GM23338 (cell line): Measurements from ENCODE around the gene FUT6. TPM values are rescaled to one million over a fixed set of nuclear protein-coding genes. Genes with fewer than 3 reads are reported as not detected.

Source experiments
- ATAC-seq: fragments of 200-7000 bp; cut with Tn5 transposase; 3 replicates; pipeline ENCODE4 v1.9.1; 2020
- DNase-seq: peaks from one replicate; pipeline ENCODE4 v3.0.0-alpha.2; 2015; ENCODE audit warnings: low spot score
- H2AFZ ChIP-seq: fragments of 200-600 bp; sonication (generic); 2 replicates; pipeline ENCODE4 v1.8.0; 2016; ENCODE audit warnings: antibody characterized with exemption, mild to moderate bottlenecking, moderate library complexity
- H3F3A ChIP-seq: fragments of 200-600 bp; sonication (generic); replicated peaks from 2 replicates; pipeline ENCODE4 v1.8.0; 2017; ENCODE audit warnings: antibody characterized with exemption, mixed run types, low read depth
- H3K27ac ChIP-seq: fragments of 200-600 bp; sonication (generic); 2 replicates; pipeline ENCODE4 v1.6.1; 2016; ENCODE audit warnings: low read depth
- H3K27me3 ChIP-seq: fragments of 200-600 bp; sonication (generic); 2 replicates; pipeline ENCODE4 v1.8.0; 2016; ENCODE audit warnings: mild to moderate bottlenecking, mixed run types, moderate library complexity; ENCODE audit not compliant: insufficient read depth
- H3K36me3 ChIP-seq: fragments of 200-600 bp; sonication (generic); 2 replicates; pipeline ENCODE4 v1.8.0; 2016; ENCODE audit warnings: mild to moderate bottlenecking; ENCODE audit not compliant: insufficient read depth
- H3K4me1 ChIP-seq: fragments of 200-600 bp; sonication (generic); 2 replicates; pipeline ENCODE4 v1.8.0; 2016; ENCODE audit warnings: mild to moderate bottlenecking, moderate library complexity; ENCODE audit not compliant: insufficient read depth
- H3K4me2 ChIP-seq: fragments of 200-600 bp; sonication (generic); 2 replicates; pipeline ENCODE4 v1.7.1; 2017; ENCODE audit warnings: mixed run types
- H3K4me3 ChIP-seq: fragments of 200-600 bp; sonication (generic); 2 replicates; pipeline ENCODE4 v1.6.1; 2016; ENCODE audit warnings: mixed run types
- H3K79me2 ChIP-seq: fragments of 200-600 bp; sonication (generic); replicated peaks from 2 replicates; pipeline ENCODE4 v1.8.0; 2017; ENCODE audit warnings: mild to moderate bottlenecking; ENCODE audit not compliant: insufficient read depth
- H3K9me2 ChIP-seq: fragments of 200-600 bp; sonication (generic); 2 replicates; pipeline ENCODE4 v1.8.0; 2017; ENCODE audit not compliant: insufficient read depth
- H4K20me1 ChIP-seq: fragments of 200-600 bp; sonication (generic); replicated peaks from 2 replicates; pipeline ENCODE4 v1.8.0; 2017; ENCODE audit warnings: mild to moderate bottlenecking; ENCODE audit not compliant: insufficient read depth
- H3K27ac Mint-ChIP-seq: 2 replicates; pipeline ENCODE4 v1.8.0; 2020; ENCODE audit warnings: inconsistent platforms, mild to moderate bottlenecking, moderate library complexity, mixed read lengths
- H3K27me3 Mint-ChIP-seq: 3 replicates; pipeline ENCODE4 v1.8.0; 2022; ENCODE audit warnings: low read depth, mild to moderate bottlenecking, moderate library complexity, mixed read lengths, inconsistent platforms; ENCODE audit not compliant: insufficient read depth, poor library complexity
- H3K36me3 Mint-ChIP-seq: 3 replicates; pipeline ENCODE4 v1.8.0; 2021; ENCODE audit warnings: low read depth, mild to moderate bottlenecking, inconsistent platforms, moderate library complexity, mixed read lengths
- H3K4me1 Mint-ChIP-seq: 3 replicates; pipeline ENCODE4 v1.8.0; 2020; ENCODE audit warnings: mild to moderate bottlenecking, inconsistent platforms, mixed read lengths
- H3K4me3 Mint-ChIP-seq: 3 replicates; pipeline ENCODE4 v1.8.0; 2021; ENCODE audit warnings: moderate library complexity, mild to moderate bottlenecking, inconsistent platforms, mixed read lengths
- H3K9me3 Mint-ChIP-seq: 3 replicates; pipeline ENCODE4 v1.8.0; 2020; ENCODE audit warnings: moderate library complexity, mild to moderate bottlenecking, inconsistent platforms, mixed read lengths
- CREB1 ChIP-seq: fragments of 250-450 bp; sonication (Bioruptor Pico); IDR thresholded peaks from 2 replicates; pipeline ENCODE4 v1.5.0; 2020; ENCODE audit warnings: low read depth, mild to moderate bottlenecking, moderate library complexity
- CTCF ChIP-seq, 2 experiments: fragments of 200-600 bp in 1 of 2; sonication (generic) in 1 of 2; conservative IDR thresholded peaks; 2 replicates each; pipeline versions ENCODE4 v1.5.1 to v1.6.1; 2016 to 2017; ENCODE audit warnings: antibody characterized with exemption in 2 of 2, low read depth in 2 of 2, mild to moderate bottlenecking in 2 of 2, moderate library complexity in 1 of 2
- ETS1 ChIP-seq: IDR thresholded peaks from 2 replicates; pipeline ENCODE4 v1.6.1; 2016; ENCODE audit warnings: antibody characterized with exemption
- EZH2 ChIP-seq: fragments of 200-600 bp; sonication (generic); IDR thresholded peaks from one replicate; pipeline ENCODE4 v1.8.0; 2017; ENCODE audit warnings: antibody characterized with exemption, mild to moderate bottlenecking, low read depth; ENCODE audit not compliant: unreplicated experiment
- EZH2phosphoT487 ChIP-seq: fragments of 200-600 bp; sonication (generic); IDR thresholded peaks from one replicate; pipeline ENCODE4 v1.8.1; 2018; ENCODE audit warnings: antibody characterized with exemption; ENCODE audit not compliant: unreplicated experiment
- JUNB ChIP-seq: IDR thresholded peaks from one replicate; pipeline ENCODE4 v1.6.1; 2016; ENCODE audit warnings: antibody characterized with exemption; ENCODE audit not compliant: unreplicated experiment
- NANOG ChIP-seq: IDR thresholded peaks from 2 replicates; pipeline ENCODE4 v1.6.1; 2016; ENCODE audit warnings: antibody characterized with exemption, borderline replicate concordance
- POLR2AphosphoS5 ChIP-seq: IDR thresholded peaks from 2 replicates; pipeline ENCODE4 v1.6.1; 2016; ENCODE audit warnings: antibody characterized with exemption, low read depth
- REST ChIP-seq: IDR thresholded peaks from one replicate; pipeline ENCODE4 v1.6.1; 2018; ENCODE audit warnings: antibody characterized with exemption; ENCODE audit not compliant: unreplicated experiment
- STAT1 ChIP-seq: IDR thresholded peaks from one replicate; pipeline ENCODE4 v1.6.1; 2016; ENCODE audit warnings: antibody characterized with exemption; ENCODE audit not compliant: unreplicated experiment
- ZNF114 ChIP-seq: fragments of 250-450 bp; sonication (Bioruptor Pico); IDR thresholded peaks from 2 replicates; pipeline ENCODE4 v1.5.0; 2020; ENCODE audit warnings: mild to moderate bottlenecking, moderate library complexity
- ZNF331 ChIP-seq: fragments of 250-450 bp; sonication (Bioruptor Pico); IDR thresholded peaks from 2 replicates; pipeline ENCODE4 v1.5.0; 2020; ENCODE audit warnings: low read depth, mild to moderate bottlenecking, moderate library complexity
- ZNF462 ChIP-seq: fragments of 250-450 bp; sonication (Bioruptor Pico); IDR thresholded peaks from 2 replicates; pipeline ENCODE4 v1.5.0; 2020; ENCODE audit warnings: mild to moderate bottlenecking, moderate library complexity
- polyA plus RNA-seq: library from polyadenylated mRNA; unstranded; fragments of >200 nt; fragmentation: Nextera tagmentation; extraction: Ambion mirVana; gene quantifications from 2 replicates; pipeline ENCODE4 v1.2.1, GENCODE V29; 2016
- total RNA-seq: library from RNA; depleted of rRNA; stranded (reverse); fragments of >200 nt; shearing (Covaris generic); gene quantifications from 2 replicates; pipeline ENCODE4 v1.2.3, GENCODE V29; 2014

FUT6 gene
- total and polyA plus RNA-seq, 2 experiments from 2014 or later, result not detected

- no peak overlapping the region for H3K4me3 ChIP-seq
- Mint-ChIP-seq H3K4me1 (peaks cover 10% of the 10 kb centered on the region), H3K4me3 (no peak overlapping the region), H3K27me3 (peaks cover 17% of the 10 kb centered on the region), H3K9me3 (no peaks in the 10 kb centered on the region), H3K27ac (no peak overlapping the region), H3K36me3 (no peaks in the 10 kb centered on the region; the same call in 2 of the 3 replicates)
- no peaks in the 10 kb centered on the region for H3K27me3 ChIP-seq
- no peaks in the 10 kb centered on the region for H3K36me3 ChIP-seq
- no peak overlapping the region for H2AFZ ChIP-seq
- no peaks in the 10 kb centered on the region; the same call in 1 of the 2 replicates for H4K20me1 ChIP-seq
- H3K27ac ChIP-seq, result no peak overlapping the region
- no peaks in the 10 kb centered on the region for H3F3A ChIP-seq
- ATAC-seq, result no peak
- H3K9me2 ChIP-seq, result no peaks in the 10 kb centered on the region
- H3K79me2 ChIP-seq, result no peaks in the 10 kb centered on the region
- peaks cover 6% of the 10 kb centered on the region; the same call in 1 of the 2 replicates for H3K4me1 ChIP-seq
- DNase-seq, result no peak
- no peak overlapping the region for H3K4me2 ChIP-seq
- TF ChIP-seq ETS1 (no peak), ZNF462 (CRISPR knock-in tag) (no peak), EZH2 (no peak), POLR2AphosphoS5 (no peak), ZNF331 (CRISPR knock-in tag) (no peak), EZH2phosphoT487 (no peak), STAT1 (no peak), ZNF114 (CRISPR knock-in tag) (no peak), CREB1 (CRISPR knock-in tag) (no peak), NANOG (no peak), CTCF (conservative IDR thresholded peaks at IDR 0.05; ENCODE audit: low read depth in 2 of 2) (no peak), REST (no peak), JUNB (no peak)
Observed at GRCh38 chr19:5811117-5811516, 28.4 kb downstream of the FUT6 start.
